Heart left ventricle (tissue), 16 donors: ENCODE results near the gene WWOX. TPM values are rescaled to one million over a fixed set of nuclear protein-coding genes. Genes with fewer than 3 reads are reported as not detected.

Source experiments
- ATAC-seq, 4 donors: fragments of 200-7000 bp; cut with Tn5 transposase; one replicate each; pipeline ENCODE4 v1.9.1; 2020 to 2022; ENCODE audit warnings: moderate library complexity in 4 of 4, mild to moderate bottlenecking in 3 of 4, moderate number of reproducible peaks in 1 of 4
- DNase-seq, 5 donors: peaks; one replicate each; pipeline ENCODE4 v3.0.0-alpha.2; 2020
- H3K27ac ChIP-seq, 12 donors: fragments of 200-600 bp; sonication (generic) in 4 of 12; one replicate each; pipeline versions ENCODE4 v1.5.0 to v1.8.0; 2016 to 2022; ENCODE audit warnings: mild to moderate bottlenecking in 2 of 12
- H3K27me3 ChIP-seq, 9 donors: fragments of 200-600 bp; sonication (generic) in 2 of 9; one replicate each; pipeline versions ENCODE4 v1.5.1 to v1.8.0; 2016 to 2022; ENCODE audit warnings: mild to moderate bottlenecking in 3 of 9
- H3K36me3 ChIP-seq, 9 donors: fragments of 200-600 bp; sonication (generic) in 2 of 9; one replicate each; pipeline versions ENCODE4 v1.5.0 to v1.8.0; 2018 to 2022; ENCODE audit warnings: mild to moderate bottlenecking in 2 of 9
- H3K4me1 ChIP-seq, 12 donors: fragments of 200-600 bp; sonication (generic) in 4 of 12; one replicate each; pipeline versions ENCODE4 v1.5.0 to v1.8.0; 2016 to 2022; ENCODE audit warnings: mild to moderate bottlenecking in 3 of 12
- H3K4me3 ChIP-seq, 12 donors: fragments of 200-600 bp; sonication (generic) in 4 of 12; one replicate each; pipeline versions ENCODE4 v1.5.0 to v1.8.0; 2017 to 2022; ENCODE audit warnings: mild to moderate bottlenecking in 9 of 12, moderate library complexity in 4 of 12
- H3K9me3 ChIP-seq, 12 donors: fragments of 200-600 bp; sonication (generic) in 4 of 12; one replicate each; pipeline versions ENCODE4 v1.5.0 to v1.8.0; 2016 to 2022; ENCODE audit warnings: mild to moderate bottlenecking in 1 of 12
- CTCF ChIP-seq, 12 donors: fragments of 200-600 bp; sonication (generic) in 4 of 12; IDR thresholded peaks; one replicate each; pipeline versions ENCODE4 v1.5.0 to v1.8.0; 2018 to 2022; ENCODE audit warnings: antibody characterized with exemption in 12 of 12, mild to moderate bottlenecking in 5 of 12
- POLR2A ChIP-seq, 2 donors: fragments of 450-650 bp; IDR thresholded peaks; one replicate each; pipeline ENCODE4 v1.6.1; 2017; ENCODE audit warnings: antibody characterized with exemption in 2 of 2, mild to moderate bottlenecking in 2 of 2, moderate library complexity in 2 of 2
- WGBS, 4 donors: extraction: QIAGEN DNeasy Blood & Tissue Kit in 2 of 4; methylation state at CpG; one replicate each; pipeline versions ENCODE4 v1.1.5 to v1.1.7; 2013 to 2018; 5-methylcytosine and 5-hydroxymethylcytosine counted together
- intact Hi-C, 10 donors: fragments of 100-400 bp; cut with DNase I; formaldehyde crosslinking; loops; one replicate each; pipeline versions ENCODE4 v1.11.1 to v1.14.2; 2022
- polyA plus RNA-seq, 2 donors: library from polyadenylated mRNA; stranded (reverse); fragments of 200-250 nt; gene quantifications; one replicate each; pipeline ENCODE4 v1.2.3, GENCODE V29; 2013
- total RNA-seq, 9 donors: library from RNA; depleted of rRNA in 2 of 9; stranded (reverse); fragments of >200 nt in 2 of 9; fragmentation: NEBNext Ultra II Directional in 3 of 9; extraction: Animal tissue kit (Norgen Biotek cat#: 25700) in 3 of 9; gene quantifications; one replicate each; pipeline versions ENCODE4 v1.1.0 to v1.2.4, GENCODE V29; 2016 to 2023
- donor health status: ischemic (EF 13 %, LVEDD 7.1; RV severe dilation, severe dysfunction).
- donor health status: healthy with polysubstance abuse.
- donor health status: DM: no; HTN: yes; CAD: no.
- donor health status: DM: no; HTN: no; CAD: no.
- donor health status: ischemic (EF 25% LVEDD 6.9; RV normal size, moderate dysfunction).
- donor health status: ischemic (EF 25% LVEDD 5.7; RV mildly dilated, moderate dysfunction).
- donor health status: healthy.
- donor health status: DM: yes; HTN: yes; CAD: no.
- donor health status: ischemic (EF 35%, LVEDD 5.7; RV mildly dilated, moderate dysfunction).
- donor health status: nonischemic (EF 11% LVEDD 7.7; RV severe dilation, severe dysfunction).
- donor health status: DM: yes; HTN: yes; CAD: no.
- donor health status: PGD.
- donor health status: ischemic (EF 29% LVEDD 5.4; RV normal size, mild dysfunction).
- donor health status: nonischemic (EF 23%, LVEDD 6.1; RV moderate dilation, normal function).

Gene WWOX
- total and polyA plus RNA-seq, 11 donors: 4.3 to 18.3 (median 9.1) TPM

DNA sequence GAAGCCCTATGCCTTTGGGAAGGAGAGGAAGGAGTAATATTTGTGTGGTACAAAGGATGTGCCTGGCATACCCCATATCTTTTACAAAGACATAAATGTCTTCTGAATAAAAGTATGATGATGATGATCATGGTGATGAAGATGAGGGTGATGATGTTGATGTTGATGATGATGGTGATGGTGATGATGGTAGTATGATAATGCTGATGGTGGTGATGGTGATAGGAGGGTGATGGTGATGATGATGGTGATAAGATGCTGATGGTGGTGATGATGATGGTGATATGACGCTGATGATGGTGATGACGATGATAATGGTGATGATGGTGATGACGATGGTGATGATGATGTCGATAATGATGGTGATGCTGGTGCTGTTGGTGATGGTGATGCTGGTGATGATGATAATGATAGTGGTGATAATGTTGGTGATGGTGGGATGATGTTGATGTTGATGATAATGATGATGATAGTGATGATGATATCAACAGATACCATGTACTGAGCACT, 684.2 kb downstream of the WWOX start:
- intact Hi-C loops: loop anchor here in 1 of 10 donors (10.0 kb wide), 1 partner anchor 61 kb away; no protein-coding TSS in a partner anchor
- no peak for ATAC-seq
- Histone ChIP-seq H3K36me3 (no peaks in the 10 kb centered on the region), H3K4me1 (no peaks in the 10 kb centered on the region), H3K4me3 (no peak overlapping the region), H3K27ac (no peak overlapping the region), H3K27me3 (no peaks in the 10 kb centered on the region), H3K9me3 (no peaks in the 10 kb centered on the region)
- DNase-seq: no peak
- TF ChIP-seq POLR2A (IDR thresholded peaks at IDR 0.05) (no peak), CTCF (IDR thresholded peaks at IDR 0.05) (no peak)
- WGBS, 4 donors: 71 to 87% (median 79%) methylated on average over 4 of the region's 4 CpGs

DNA sequence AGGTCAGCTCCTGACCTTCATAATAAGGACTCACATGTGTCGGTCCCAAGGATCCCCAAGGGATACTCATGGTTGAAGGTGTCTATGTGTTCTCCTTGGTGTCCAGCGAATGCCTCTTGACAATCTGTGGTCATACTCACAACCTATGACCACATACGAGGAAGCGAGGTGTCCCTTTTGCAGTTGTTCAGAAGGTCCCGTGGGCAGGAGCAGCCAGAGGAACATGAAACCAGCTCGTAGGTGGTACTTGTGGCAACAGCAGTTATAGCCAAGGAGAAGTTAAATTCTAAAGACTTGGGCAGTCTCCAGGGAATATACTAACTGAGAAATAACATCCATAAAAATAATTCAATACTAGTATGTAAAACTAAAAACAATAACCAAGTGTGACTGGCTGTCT, 685.3 kb downstream of the WWOX start:
- intact Hi-C loops: loop anchor here in 1 of 10 donors (10.0 kb wide), 1 partner anchor 60 kb away; no protein-coding TSS in a partner anchor
- H3K36me3 ChIP-seq: no peaks in the 10 kb centered on the region
- no peaks in the 10 kb centered on the region for H3K27me3 ChIP-seq
- DNase-seq: no peak
- TF ChIP-seq CTCF (IDR thresholded peaks at IDR 0.05) (no peak), POLR2A (IDR thresholded peaks at IDR 0.05) (no peak)
- 83 to 95% (median 92%) methylated on average over 6 of the region's 6 CpGs for WGBS, 4 donors
- H3K27ac ChIP-seq: no peak overlapping the region
- H3K4me1 ChIP-seq: no peaks in the 10 kb centered on the region
- H3K9me3 ChIP-seq: no peaks in the 10 kb centered on the region
- ATAC-seq: no peak
- no peak overlapping the region for H3K4me3 ChIP-seq

- H3K9me3 ChIP-seq: no peaks in the 10 kb centered on the region
- H3K27me3 ChIP-seq: no peaks in the 10 kb centered on the region
- intact Hi-C loops: loop anchor here in 1 of 10 donors (10.0 kb wide), 1 partner anchor 60 kb away; no protein-coding TSS in a partner anchor
- no peak overlapping the region for H3K27ac ChIP-seq
- ATAC-seq: no peak
- TF ChIP-seq POLR2A (IDR thresholded peaks at IDR 0.05): no peak
- no peak for TF ChIP-seq CTCF (IDR thresholded peaks at IDR 0.05)
- DNase-seq: no peak
- WGBS, 4 donors: 85 to 94% (median 93%) methylated on average over 3 of the region's 3 CpGs
- no peak overlapping the region for H3K4me3 ChIP-seq
- H3K36me3 ChIP-seq: no peaks in the 10 kb centered on the region
- H3K4me1 ChIP-seq: no peaks in the 10 kb centered on the region
Measured at GRCh38 chr16:78785218-78785617, 685.8 kb downstream of the WWOX start.

DNA sequence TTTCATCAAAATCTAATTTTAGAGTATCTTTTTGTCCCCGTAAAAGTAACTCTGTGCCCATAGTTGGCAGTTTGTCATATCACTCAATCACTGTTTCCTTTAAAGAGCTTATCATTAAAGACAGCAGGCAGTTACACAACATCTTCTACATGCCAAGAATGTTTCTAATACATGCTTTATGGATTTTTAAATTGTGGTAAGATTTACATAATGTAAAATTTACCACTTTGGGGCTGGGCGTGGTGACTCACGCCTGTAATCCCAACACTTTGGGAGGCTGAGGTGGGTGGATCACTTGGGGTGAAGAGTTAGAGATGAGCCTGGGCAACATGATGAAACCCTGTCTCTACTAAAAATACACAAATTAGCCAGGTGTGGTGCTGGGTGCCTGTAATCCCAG, 687.2 kb downstream of the WWOX start:
- Histone ChIP-seq H3K27ac (no peak overlapping the region), H3K27me3 (no peaks in the 10 kb centered on the region), H3K4me3 (no peak overlapping the region), H3K36me3 (no peaks in the 10 kb centered on the region), H3K4me1 (no peaks in the 10 kb centered on the region), H3K9me3 (no peaks in the 10 kb centered on the region)
- intact Hi-C loops: loop anchor here in 1 of 10 donors (10.0 kb wide), 1 partner anchor 58 kb away; no protein-coding TSS in a partner anchor
- WGBS, 4 donors: 63 to 83% (median 73%) methylated on average over 3 of the region's 3 CpGs
- TF ChIP-seq POLR2A (IDR thresholded peaks at IDR 0.05): no peak
- TF ChIP-seq CTCF (IDR thresholded peaks at IDR 0.05): no peak
- DNase-seq (no peak), ATAC-seq (no peak)
